IMR-90 (cell line): ENCODE measurements around the gene OPHN1. TPM values are rescaled to one million over a fixed set of nuclear protein-coding genes. Genes with fewer than 3 reads are reported as not detected.

Experiments used
- ATAC-seq: fragments of 200-7000 bp; cut with Tn5 transposase; 2 replicates; pipeline ENCODE4 v1.9.1; 2020; ENCODE audit warnings: low read depth, mild to moderate bottlenecking, moderate library complexity
- BruUV-seq: library from RNA; stranded (reverse); fragments of 400-500 nt; replicated peaks from 2 replicates; lab custom pipeline; 2021; lab: Mats Ljungman, UMichigan
- CTCF ChIA-PET: fragments of 300-600 bp; formaldehyde crosslinking; extraction: SDS; loops from one replicate; lab custom pipeline; 2021; ENCODE audit warnings: antibody characterized with exemption; lab: Yijun Ruan, JAX
- POLR2A ChIA-PET: fragments of 300-600 bp; sonication (Branson Sonifier 250); formaldehyde crosslinking; loops from one replicate; lab custom pipeline; 2022; ENCODE audit warnings: antibody characterized with exemption; ENCODE audit not compliant: unreplicated experiment; lab: Charles Lee
- DNase-seq: peaks from one replicate; pipeline ENCODE4 v3.0.0; 2013
- H2AFZ ChIP-seq: replicated peaks from 2 replicates; pipeline ENCODE3; 2013; ENCODE audit warnings: low read length, mild to moderate bottlenecking; ENCODE audit not compliant: poor library complexity
- H2AK5ac ChIP-seq: 2 replicates; pipeline ENCODE4 v1.6.1; 2013; ENCODE audit warnings: low read depth, low read length, inconsistent platforms
- H2AK9ac ChIP-seq: replicated peaks from 2 replicates; pipeline ENCODE3; 2013; ENCODE audit warnings: mild to moderate bottlenecking, low read depth, low read length, moderate library complexity; ENCODE audit not compliant: poor library complexity
- H2BK120ac ChIP-seq: 2 replicates; pipeline ENCODE4 v1.6.1; 2013; ENCODE audit warnings: low read depth, low read length, inconsistent platforms
- H2BK15ac ChIP-seq: 3 replicates; pipeline ENCODE4 v1.6.1; 2013; ENCODE audit warnings: low read depth, low read length, inconsistent platforms
- H2BK20ac ChIP-seq: 2 replicates; pipeline ENCODE4 v1.6.1; 2013; ENCODE audit warnings: low read depth, mild to moderate bottlenecking, inconsistent platforms, low read length, moderate library complexity
- H2BK5ac ChIP-seq: 2 replicates; pipeline ENCODE4 v1.6.1; 2013; ENCODE audit warnings: mild to moderate bottlenecking, low read depth, low read length, inconsistent platforms; ENCODE audit not compliant: poor library complexity, severe bottlenecking
- H3K14ac ChIP-seq: replicated peaks from 2 replicates; pipeline ENCODE4 v1.6.1; 2013; ENCODE audit warnings: low read depth, low read length, inconsistent platforms
- H3K18ac ChIP-seq: 2 replicates; pipeline ENCODE4 v1.6.1; 2013; ENCODE audit warnings: low read depth, low read length, control low read depth
- H3K23ac ChIP-seq: 2 replicates; pipeline ENCODE4 v1.6.1; 2013; ENCODE audit warnings: low read depth, low read length, inconsistent platforms
- H3K27ac ChIP-seq: 2 replicates; pipeline ENCODE4 v1.5.1; 2013; ENCODE audit warnings: mild to moderate bottlenecking, control low read depth, low read length; ENCODE audit not compliant: insufficient read depth
- H3K27me3 ChIP-seq: 2 replicates; pipeline ENCODE4 v1.6.1; 2013; ENCODE audit warnings: low read length; ENCODE audit not compliant: control insufficient read depth, insufficient read depth
- H3K36me3 ChIP-seq: 2 replicates; pipeline ENCODE4 v1.6.1; 2013; ENCODE audit warnings: low read length, mixed read lengths; ENCODE audit not compliant: control insufficient read depth, insufficient read depth
- H3K4ac ChIP-seq: 2 replicates; pipeline ENCODE4 v1.6.1; 2013; ENCODE audit warnings: low read depth, low read length, inconsistent platforms
- H3K4me1 ChIP-seq: 2 replicates; pipeline ENCODE4 v1.6.1; 2013; ENCODE audit warnings: low read length, mixed read lengths; ENCODE audit not compliant: control insufficient read depth, insufficient read depth
- H3K4me2 ChIP-seq: 2 replicates; pipeline ENCODE4 v1.6.1; 2013; ENCODE audit warnings: low read depth, mild to moderate bottlenecking, control low read depth, low read length, moderate library complexity
- H3K4me3 ChIP-seq: 2 replicates; pipeline ENCODE4 v1.5.1; 2013; ENCODE audit warnings: low read depth, mild to moderate bottlenecking, control low read depth, low read length, moderate library complexity; ENCODE audit not compliant: insufficient read depth
- H3K56ac ChIP-seq: 2 replicates; pipeline ENCODE4 v1.6.1; 2013; ENCODE audit warnings: low read length, inconsistent platforms; ENCODE audit not compliant: insufficient read depth; ENCODE audit errors: extremely low read depth
- H3K79me1 ChIP-seq, 2 experiments: 2 replicates each; pipeline ENCODE4 v1.6.1; 2013; ENCODE audit warnings: low read length in 2 of 2, inconsistent platforms in 1 of 2, low read depth in 1 of 2
- H3K9ac ChIP-seq: 2 replicates; pipeline ENCODE4 v1.6.1; 2013; ENCODE audit warnings: low read depth, low read length, control low read depth
- H3K9me1 ChIP-seq: 2 replicates; pipeline ENCODE4 v1.6.1; 2013; ENCODE audit warnings: low read length, inconsistent platforms; ENCODE audit not compliant: insufficient read depth
- H3K9me3 ChIP-seq: 2 replicates; pipeline ENCODE4 v1.6.1; 2013; ENCODE audit warnings: low read length; ENCODE audit not compliant: control insufficient read depth, insufficient read depth
- H4K20me1 ChIP-seq: 2 replicates; pipeline ENCODE4 v1.6.1; 2013; ENCODE audit warnings: low read length, inconsistent platforms; ENCODE audit not compliant: insufficient read depth
- H4K5ac ChIP-seq: 2 replicates; pipeline ENCODE4 v1.6.1; 2013; ENCODE audit warnings: mild to moderate bottlenecking, low read depth, low read length, control low read depth
- H4K8ac ChIP-seq, 2 experiments: 2 replicates each; pipeline ENCODE4 v1.6.1; 2013; ENCODE audit warnings: low read depth in 2 of 2, low read length in 2 of 2, control low read depth in 1 of 2, inconsistent platforms in 1 of 2
- H4K91ac ChIP-seq: 2 replicates; pipeline ENCODE4 v1.6.1; 2013; ENCODE audit warnings: low read depth, low read length, inconsistent platforms; ENCODE audit not compliant: insufficient read depth
- BHLHE40 ChIP-seq: fragments of 150-350 bp; IDR thresholded peaks from 2 replicates; pipeline ENCODE4 v1.6.1; 2016; ENCODE audit warnings: mild to moderate bottlenecking, low read depth, low read length
- CEBPB ChIP-seq: IDR thresholded peaks from 2 replicates; pipeline ENCODE4 v1.6.1; 2012; ENCODE audit warnings: low read depth, low read length, improper control_type of control experiment
- CHD1 ChIP-seq: IDR thresholded peaks from 2 replicates; pipeline ENCODE4 v1.6.1; 2012; ENCODE audit warnings: low read depth, low read length, improper control_type of control experiment
- FOS ChIP-seq: fragments of 150-350 bp; IDR thresholded peaks from 2 replicates; pipeline ENCODE4 v1.6.1; 2016; ENCODE audit warnings: low read depth, low read length
- MAFK ChIP-seq: IDR thresholded peaks from 2 replicates; pipeline ENCODE4 v1.6.1; 2012; ENCODE audit warnings: low read depth, low read length, improper control_type of control experiment
- MAZ ChIP-seq: IDR thresholded peaks from 2 replicates; pipeline ENCODE4 v1.6.1; 2012; ENCODE audit warnings: low read depth, mild to moderate bottlenecking, low read length, improper control_type of control experiment, moderate library complexity, borderline replicate concordance
- MXI1 ChIP-seq: IDR thresholded peaks from 2 replicates; pipeline ENCODE4 v1.6.1; 2012; ENCODE audit warnings: low read depth, mild to moderate bottlenecking, low read length, moderate library complexity, borderline replicate concordance
- NFE2L2 ChIP-seq: fragments of 150-350 bp; IDR thresholded peaks from 2 replicates; pipeline ENCODE4 v1.6.1; 2016; ENCODE audit warnings: low read depth, mild to moderate bottlenecking, low read length
- POLR2A ChIP-seq: IDR thresholded peaks from 2 replicates; pipeline ENCODE4 v1.6.1; 2012; ENCODE audit warnings: mild to moderate bottlenecking, low read depth, low read length
- RAD21 ChIP-seq: IDR thresholded peaks from 2 replicates; pipeline ENCODE4 v1.6.1; 2012; ENCODE audit warnings: low read length, improper control_type of control experiment
- RCOR1 ChIP-seq: IDR thresholded peaks from 2 replicates; pipeline ENCODE4 v1.6.1; 2012; ENCODE audit warnings: mild to moderate bottlenecking, low read length, improper control_type of control experiment; ENCODE audit not compliant: insufficient replicate concordance
- RFX5 ChIP-seq: IDR thresholded peaks from 2 replicates; pipeline ENCODE4 v1.8.0; 2012; ENCODE audit warnings: low read depth, mild to moderate bottlenecking, low read length, moderate library complexity
- SMC3 ChIP-seq: fragments of 150-350 bp; IDR thresholded peaks from 2 replicates; pipeline ENCODE4 v1.6.1; 2016; ENCODE audit warnings: low read depth, mild to moderate bottlenecking, antibody characterized with exemption, low read length, moderate library complexity
- WGBS, 2 experiments: methylation state at CpG; one replicate each; pipeline versions ENCODE4 v1.1.5 to v1.1.7; 2013; ENCODE audit warnings: missing lambda C conversion rate in 2 of 2; ENCODE audit not compliant: insufficient read length in 1 of 2; ENCODE audit errors: extremely low coverage in 2 of 2; 5-methylcytosine and 5-hydroxymethylcytosine counted together
- dilution Hi-C: fragments of 300-500 bp; cut with HindIII; formaldehyde crosslinking; loops from one replicate; pipeline ENCODE4 v1.14.3; 2018; ENCODE audit warnings: low sequenced_read_pairs; ENCODE audit not compliant: unreplicated experiment
- in situ Hi-C: fragments of 300-500 bp; cut with MboI; formaldehyde crosslinking; loops from 3 replicates; pipeline ENCODE4 v1.14.3; 2019; ENCODE audit warnings: low sequenced_read_pairs, inconsistent platforms, mixed read lengths
- intact Hi-C: fragments of 100-400 bp; cut with micrococcal nuclease; formaldehyde crosslinking; loops from 2 replicates; pipeline ENCODE4 v1.10.0; 2022
- polyA plus RNA-seq, 3 experiments: library from polyadenylated mRNA; depleted of rRNA; stranded (reverse); fragments of >200 nt; gene quantifications; 2 replicates each; pipeline ENCODE4 v1.2.3, GENCODE V29; 2012; ENCODE audit warnings: low replicate concordance in 1 of 3
- total RNA-seq: library from RNA; depleted of rRNA; stranded (reverse); fragments of >200 nt; gene quantifications from 2 replicates; pipeline ENCODE4 v1.2.3, GENCODE V29; 2012
- TF ChIP-seq, protein P1 (sequence below): fragments of 150-350 bp; IDR thresholded peaks from 2 replicates; pipeline ENCODE4 v1.6.1; 2016; ENCODE audit warnings: low read depth, mild to moderate bottlenecking, low read length, moderate library complexity, borderline replicate concordance
- TF ChIP-seq, protein P2 (sequence below): fragments of 150-350 bp; IDR thresholded peaks from 2 replicates; pipeline ENCODE4 v1.6.1; 2017; ENCODE audit warnings: mild to moderate bottlenecking, antibody characterized with exemption, low read length, low read depth
- TF ChIP-seq, protein P3 (sequence below): conservative IDR thresholded peaks from 2 replicates; pipeline ENCODE4 v1.5.1; 2012; ENCODE audit warnings: mild to moderate bottlenecking, low read depth, low read length, improper control_type of control experiment

The OPHN1 gene
- total and polyA plus RNA-seq, 2 of the 4 experiments (the other 2 are of a cell fraction) = 4.0 to 13.1 TPM

DNA sequence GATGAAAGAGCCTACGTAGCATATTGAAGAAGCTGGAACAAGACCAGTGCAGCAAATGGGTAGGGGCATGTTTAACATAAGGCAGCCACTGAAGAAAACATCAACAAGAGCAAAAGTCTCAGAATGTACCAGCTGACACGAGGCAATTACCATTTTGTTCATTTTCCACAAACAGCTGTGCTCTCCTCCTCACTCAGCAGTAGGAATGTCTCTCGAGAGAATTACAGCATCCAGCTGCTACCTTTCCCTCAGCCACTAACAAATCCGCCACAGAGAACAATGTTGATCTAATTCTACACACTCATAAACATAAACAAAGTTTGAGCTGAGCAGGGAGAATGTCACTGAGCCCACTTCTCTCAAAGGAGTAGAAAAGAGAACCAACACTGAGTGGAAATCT is 68.0 kb downstream of the OPHN1 start:
- peak; percentile 72 for ATAC-seq
- 42% methylated on average over 2 of the region's 4 CpGs; no CpG with 5 or more reads in 1 of the 2 experiments for WGBS, 2 experiments
- Histone ChIP-seq H4K5ac (no peak overlapping the region), H4K91ac (no peak overlapping the region), H3K27ac (no peak overlapping the region), H2BK15ac (no peak overlapping the region), H3K9ac (no peak overlapping the region), H3K4ac (no peak overlapping the region), H2BK120ac (no peak overlapping the region), H2AFZ (no peak overlapping the region), H3K79me1 (no peaks in the 10 kb centered on the region), H2AK9ac (no peak overlapping the region), H3K9me3 (peaks cover 4% of the 10 kb centered on the region), H3K36me3 (no peaks in the 10 kb centered on the region), H3K56ac (no peak overlapping the region), H3K4me3 (no peak overlapping the region), H3K9me1 (no peaks in the 10 kb centered on the region), H4K20me1 (no peaks in the 10 kb centered on the region; the same call in 1 of the 2 replicates), H3K27me3 (no peaks in the 10 kb centered on the region), H2BK20ac (no peak overlapping the region), H2BK5ac (no peak overlapping the region), H3K18ac (no peak overlapping the region), H3K4me1 (no peaks in the 10 kb centered on the region), H2AK5ac (no peak overlapping the region), H3K23ac (no peak overlapping the region), H3K14ac (no peak overlapping the region), H4K8ac (no peak overlapping the region), H3K4me2 (no peak overlapping the region)
- no TSS peak for BruUV-seq
- POLR2A ChIA-PET = interaction anchor here (0.6 kb wide), 1 partner anchor 11 kb away, joined by 6 read pairs; no protein-coding TSS in a partner anchor
- dilution Hi-C loops (no loop called here), in situ Hi-C loops (no loop called here), intact Hi-C loops (no loop called here)
- no peak for TF ChIP-seq MXI1
- TF ChIP-seq FOS = no peak
- no peak for TF ChIP-seq BHLHE40
- TF ChIP-seq RFX5 = no peak
- TF ChIP-seq SMC3 = no peak
- TF ChIP-seq RAD21 = no peak
- TF ChIP-seq, protein P1, sequence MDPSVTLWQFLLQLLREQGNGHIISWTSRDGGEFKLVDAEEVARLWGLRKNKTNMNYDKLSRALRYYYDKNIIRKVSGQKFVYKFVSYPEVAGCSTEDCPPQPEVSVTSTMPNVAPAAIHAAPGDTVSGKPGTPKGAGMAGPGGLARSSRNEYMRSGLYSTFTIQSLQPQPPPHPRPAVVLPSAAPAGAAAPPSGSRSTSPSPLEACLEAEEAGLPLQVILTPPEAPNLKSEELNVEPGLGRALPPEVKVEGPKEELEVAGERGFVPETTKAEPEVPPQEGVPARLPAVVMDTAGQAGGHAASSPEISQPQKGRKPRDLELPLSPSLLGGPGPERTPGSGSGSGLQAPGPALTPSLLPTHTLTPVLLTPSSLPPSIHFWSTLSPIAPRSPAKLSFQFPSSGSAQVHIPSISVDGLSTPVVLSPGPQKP = no peak
- TF ChIP-seq NFE2L2 = no peak
- no peak for TF ChIP-seq CHD1
- TF ChIP-seq, protein P2, sequence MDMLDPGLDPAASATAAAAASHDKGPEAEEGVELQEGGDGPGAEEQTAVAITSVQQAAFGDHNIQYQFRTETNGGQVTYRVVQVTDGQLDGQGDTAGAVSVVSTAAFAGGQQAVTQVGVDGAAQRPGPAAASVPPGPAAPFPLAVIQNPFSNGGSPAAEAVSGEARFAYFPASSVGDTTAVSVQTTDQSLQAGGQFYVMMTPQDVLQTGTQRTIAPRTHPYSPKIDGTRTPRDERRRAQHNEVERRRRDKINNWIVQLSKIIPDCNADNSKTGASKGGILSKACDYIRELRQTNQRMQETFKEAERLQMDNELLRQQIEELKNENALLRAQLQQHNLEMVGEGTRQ = no peak
- no peak for TF ChIP-seq POLR2A
- TF ChIP-seq, protein P3, sequence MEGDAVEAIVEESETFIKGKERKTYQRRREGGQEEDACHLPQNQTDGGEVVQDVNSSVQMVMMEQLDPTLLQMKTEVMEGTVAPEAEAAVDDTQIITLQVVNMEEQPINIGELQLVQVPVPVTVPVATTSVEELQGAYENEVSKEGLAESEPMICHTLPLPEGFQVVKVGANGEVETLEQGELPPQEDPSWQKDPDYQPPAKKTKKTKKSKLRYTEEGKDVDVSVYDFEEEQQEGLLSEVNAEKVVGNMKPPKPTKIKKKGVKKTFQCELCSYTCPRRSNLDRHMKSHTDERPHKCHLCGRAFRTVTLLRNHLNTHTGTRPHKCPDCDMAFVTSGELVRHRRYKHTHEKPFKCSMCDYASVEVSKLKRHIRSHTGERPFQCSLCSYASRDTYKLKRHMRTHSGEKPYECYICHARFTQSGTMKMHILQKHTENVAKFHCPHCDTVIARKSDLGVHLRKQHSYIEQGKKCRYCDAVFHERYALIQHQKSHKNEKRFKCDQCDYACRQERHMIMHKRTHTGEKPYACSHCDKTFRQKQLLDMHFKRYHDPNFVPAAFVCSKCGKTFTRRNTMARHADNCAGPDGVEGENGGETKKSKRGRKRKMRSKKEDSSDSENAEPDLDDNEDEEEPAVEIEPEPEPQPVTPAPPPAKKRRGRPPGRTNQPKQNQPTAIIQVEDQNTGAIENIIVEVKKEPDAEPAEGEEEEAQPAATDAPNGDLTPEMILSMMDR = no peak
- no peak for TF ChIP-seq RCOR1
- TF ChIP-seq MAZ = no peak
- TF ChIP-seq CEBPB = no peak
- no peak for TF ChIP-seq MAFK
- CTCF ChIA-PET = no interaction called here
- peak; percentile 47 for DNase-seq
